H1 (cell line): ENCODE measurements around the gene HADHB. TPM values are rescaled to one million over a fixed set of nuclear protein-coding genes. Genes with fewer than 3 reads are reported as not detected.
A peak's percentile ranks its signal among the peaks of the same experiment; 100 is the strongest.

Source experiments
- CTCF ChIA-PET: fragments of 300-600 bp; sonication (Branson Sonifier 250); formaldehyde crosslinking; loops from one replicate; lab custom pipeline; 2021; ENCODE audit not compliant: partially characterized antibody; lab: Charles Lee
- POLR2A ChIA-PET: fragments of 300-600 bp; sonication (Branson Sonifier 250); formaldehyde crosslinking; loops from one replicate; lab custom pipeline; 2021; ENCODE audit warnings: inconsistent platforms; ENCODE audit not compliant: partially characterized antibody; lab: Charles Lee
- DNase-seq, 2 experiments: peaks; one replicate each; pipeline versions ENCODE4 v3.0.0 to v3.0.0-alpha.2; 2010 to 2022; ENCODE audit warnings: low spot score in 2 of 2, low read depth in 1 of 2, mixed read lengths in 1 of 2
- FAIRE-seq: peaks from 2 replicates; lab custom pipeline; 2011; peaks lifted over from hg19 to GRCh38; lab: Jason Lieb, UNC
- H2AFZ ChIP-seq: 2 replicates; pipeline ENCODE4 v1.8.1; 2012; ENCODE audit warnings: low read length, inconsistent platforms
- H2AK5ac ChIP-seq: 2 replicates; pipeline ENCODE4 v1.6.1; 2013; ENCODE audit warnings: low read depth, low read length
- H2BK120ac ChIP-seq: replicated peaks from 2 replicates; pipeline ENCODE3; 2013; ENCODE audit warnings: low read depth, low read length, inconsistent platforms
- H2BK12ac ChIP-seq: 2 replicates; pipeline ENCODE4 v1.6.1; 2013; ENCODE audit warnings: low read depth, low read length
- H2BK15ac ChIP-seq: 2 replicates; pipeline ENCODE4 v1.6.1; 2013; ENCODE audit warnings: low read length
- H2BK20ac ChIP-seq: 2 replicates; pipeline ENCODE4 v1.6.1; 2013; ENCODE audit warnings: low read length
- H2BK5ac ChIP-seq: 2 replicates; pipeline ENCODE4 v1.6.1; 2013; ENCODE audit warnings: low read depth, low read length
- H3K14ac ChIP-seq: 2 replicates; pipeline ENCODE4 v1.6.1; 2013; ENCODE audit warnings: inconsistent platforms; ENCODE audit not compliant: insufficient read length
- H3K18ac ChIP-seq: 2 replicates; pipeline ENCODE4 v1.6.1; 2013; ENCODE audit warnings: low read length; ENCODE audit errors: extremely low read depth
- H3K23ac ChIP-seq: 2 replicates; pipeline ENCODE4 v1.6.1; 2013; ENCODE audit warnings: inconsistent platforms; ENCODE audit not compliant: insufficient read length
- H3K23me2 ChIP-seq: 2 replicates; pipeline ENCODE4 v1.6.1; 2013; ENCODE audit warnings: low read depth, low read length
- H3K27ac ChIP-seq: 2 replicates; pipeline ENCODE4 v1.6.1; 2011; ENCODE audit warnings: low read depth, low read length, inconsistent platforms
- H3K27me3 ChIP-seq, 4 experiments: replicated peaks in 1 of 4; 1 replicate in 1 of 4; 2 replicates in 3 of 4; pipeline versions ENCODE4 v1.6.1 to v1.8.1; 2011 to 2013; ENCODE audit warnings: low read length in 3 of 4, mild to moderate bottlenecking in 3 of 4, inconsistent platforms in 2 of 4, mixed read lengths in 2 of 4, moderate library complexity in 1 of 4; ENCODE audit not compliant: control insufficient read depth in 3 of 4, insufficient read depth in 3 of 4; ENCODE audit errors: extremely low read depth in 1 of 4
- H3K36me3 ChIP-seq, 4 experiments: 2 replicates each; pipeline versions ENCODE4 v1.6.1 to v1.8.1; 2011 to 2013; ENCODE audit warnings: mild to moderate bottlenecking in 4 of 4, low read length in 3 of 4, moderate library complexity in 2 of 4, control low read depth in 1 of 4, inconsistent platforms in 1 of 4; ENCODE audit not compliant: insufficient read depth in 4 of 4, control insufficient read depth in 2 of 4
- H3K4ac ChIP-seq: replicated peaks from 2 replicates; pipeline ENCODE3; 2013; ENCODE audit warnings: low read length, low read depth, mixed read lengths, inconsistent platforms; ENCODE audit not compliant: insufficient read length
- H3K4me1 ChIP-seq, 4 experiments: replicated peaks in 1 of 4; 1 replicate in 1 of 4; 2 replicates in 3 of 4; pipeline versions ENCODE4 v1.6.1 to v1.8.1; 2011 to 2013; ENCODE audit warnings: low read length in 3 of 4, inconsistent platforms in 2 of 4, mixed read lengths in 1 of 4; ENCODE audit not compliant: insufficient read depth in 4 of 4, control insufficient read depth in 3 of 4
- H3K4me2 ChIP-seq, 2 experiments: 2 replicates each; pipeline versions ENCODE4 v1.6.1 to v1.8.1; 2011 to 2013; ENCODE audit warnings: low read depth in 2 of 2, low read length in 2 of 2, control low read depth in 1 of 2, inconsistent platforms in 1 of 2, mild to moderate bottlenecking in 1 of 2; ENCODE audit not compliant: insufficient read depth in 1 of 2
- H3K4me3 ChIP-seq, 4 experiments: fragments of 200-600, 300-600 bp in 1 of 4; sonication (generic), shearing (Covaris generic), sonication (Bioruptor Twin) in 1 of 4; 2 replicates each; pipeline versions ENCODE4 v1.5.1 to v1.8.1; 2011 to 2016; ENCODE audit warnings: low read length in 4 of 4, low read depth in 3 of 4, control low read depth in 2 of 4, inconsistent platforms in 2 of 4, mild to moderate bottlenecking in 2 of 4, mixed read lengths in 1 of 4, moderate library complexity in 1 of 4; ENCODE audit not compliant: insufficient read depth in 2 of 4; ENCODE audit errors: extremely low read depth in 1 of 4
- H3K56ac ChIP-seq: replicated peaks from 2 replicates; pipeline ENCODE3; 2013; ENCODE audit warnings: low read depth, mild to moderate bottlenecking, mixed read lengths, low read length, inconsistent platforms; ENCODE audit not compliant: insufficient read length
- H3K79me1 ChIP-seq: 2 replicates; pipeline ENCODE4 v1.6.1; 2013; ENCODE audit warnings: low read depth, low read length, control low read depth
- H3K79me2 ChIP-seq, 2 experiments: 2 replicates each; pipeline versions ENCODE4 v1.6.1 to v1.8.1; 2012 to 2013; ENCODE audit warnings: low read length in 2 of 2, mild to moderate bottlenecking in 2 of 2, inconsistent platforms in 1 of 2; ENCODE audit not compliant: insufficient read depth in 2 of 2, control insufficient read depth in 1 of 2
- H3K9ac ChIP-seq, 4 experiments: replicated peaks in 1 of 4; 1 replicate in 1 of 4; 2 replicates in 3 of 4; pipeline versions ENCODE4 v1.6.1 to v1.8.1; 2011 to 2013; ENCODE audit warnings: low read depth in 3 of 4, low read length in 3 of 4, control low read depth in 2 of 4, mild to moderate bottlenecking in 2 of 4, moderate library complexity in 2 of 4, inconsistent platforms in 1 of 4; ENCODE audit errors: extremely low read depth in 1 of 4
- H3K9me3 ChIP-seq, 2 experiments: 2 replicates each; pipeline versions ENCODE4 v1.6.1 to v1.8.1; 2012 to 2013; ENCODE audit warnings: mild to moderate bottlenecking in 2 of 2, moderate library complexity in 2 of 2, control low read depth in 1 of 2, inconsistent platforms in 1 of 2, low read depth in 1 of 2, low read length in 1 of 2, mixed read lengths in 1 of 2; ENCODE audit not compliant: insufficient read depth in 2 of 2
- H4K20me1 ChIP-seq, 2 experiments: replicated peaks in 1 of 2; 2 replicates each; pipeline versions ENCODE3 to v1.8.1; 2011 to 2013; ENCODE audit warnings: inconsistent platforms in 2 of 2, low read length in 2 of 2, mild to moderate bottlenecking in 1 of 2; ENCODE audit not compliant: insufficient read depth in 2 of 2, control insufficient read depth in 1 of 2
- H4K5ac ChIP-seq: 2 replicates; pipeline ENCODE4 v1.6.1; 2013; ENCODE audit warnings: low read length, low read depth, mixed read lengths, inconsistent platforms; ENCODE audit not compliant: insufficient read length
- H4K8ac ChIP-seq: 2 replicates; pipeline ENCODE4 v1.8.0; 2013; ENCODE audit warnings: mild to moderate bottlenecking, moderate library complexity, low read length, inconsistent platforms; ENCODE audit not compliant: insufficient read depth; ENCODE audit errors: extremely low read depth
- H4K91ac ChIP-seq: replicated peaks from 2 replicates; pipeline ENCODE3; 2013; ENCODE audit warnings: low read length, mixed read lengths, inconsistent platforms; ENCODE audit not compliant: insufficient read length
- BCL11A ChIP-seq, 2 experiments: IDR thresholded peaks; one replicate each; pipeline ENCODE4 v1.6.1; 2011; ENCODE audit warnings: low read depth in 2 of 2, low read length in 2 of 2, mild to moderate bottlenecking in 2 of 2
- RNF2 ChIP-seq: fragments of 200-900, 300-1000 bp; sonication (generic); IDR thresholded peaks from 2 replicates; pipeline ENCODE4 v1.7.1; 2016; ENCODE audit warnings: borderline replicate concordance, low read depth, mild to moderate bottlenecking, antibody characterized with exemption, low read length; ENCODE audit not compliant: poor library complexity, severe bottlenecking; ENCODE audit errors: missing control alignments
- SIRT6 ChIP-seq: IDR thresholded peaks from one replicate; pipeline ENCODE4 v1.7.1; 2012; ENCODE audit warnings: low read length, inconsistent platforms
- TEAD4 ChIP-seq: IDR thresholded peaks from 2 replicates; pipeline ENCODE4 v1.6.1; 2012; ENCODE audit warnings: low read depth, low read length, inconsistent platforms, mixed read lengths
- WGBS, 2 experiments: shearing (Covaris generic) in 1 of 2; methylation state at CpG; one replicate each; pipeline versions ENCODE4 v1.1.6 to v1.1.7; 2013 to 2015; ENCODE audit warnings: low lambda C conversion rate in 2 of 2, mixed read lengths in 2 of 2, inconsistent platforms in 1 of 2, low coverage in 1 of 2, missing lambda C conversion rate in 1 of 2; ENCODE audit not compliant: insufficient replicate concordance in 2 of 2, insufficient coverage in 1 of 2, insufficient read length in 1 of 2; ENCODE audit errors: extremely low coverage in 1 of 2, missing lambda C conversion rate in 1 of 2; 5-methylcytosine and 5-hydroxymethylcytosine counted together
- polyA plus RNA-seq, 7 experiments: library from polyadenylated mRNA; depleted of rRNA in 3 of 7; stranded (reverse) in 5 of 7; unstranded in 2 of 7; fragments of >200 nt in 5 of 7; fragments of 200-250 nt in 2 of 7; gene quantifications; 1 replicate in 5 of 7; 2 replicates in 1 of 7; 4 replicates in 1 of 7; pipeline versions ENCODE4 v1.2.1 to v1.2.3, GENCODE V29; 2011 to 2013; ENCODE audit warnings: missing spikeins in 2 of 7, mixed read lengths in 2 of 7
- total RNA-seq: library from RNA; stranded (reverse); fragmentation: NEBNext Ultra II Directional; extraction: Animal tissue kit (Norgen Biotek cat#: 25700); gene quantifications from 2 replicates; pipeline ENCODE4 v1.2.1, GENCODE V29; 2021

The HADHB gene
- total and polyA plus RNA-seq, 2 of the 8 experiments (the other 6 are each of a cell fraction or from before 2014, with no cell fraction given) = 47.7 to 52.3 TPM

DNA sequence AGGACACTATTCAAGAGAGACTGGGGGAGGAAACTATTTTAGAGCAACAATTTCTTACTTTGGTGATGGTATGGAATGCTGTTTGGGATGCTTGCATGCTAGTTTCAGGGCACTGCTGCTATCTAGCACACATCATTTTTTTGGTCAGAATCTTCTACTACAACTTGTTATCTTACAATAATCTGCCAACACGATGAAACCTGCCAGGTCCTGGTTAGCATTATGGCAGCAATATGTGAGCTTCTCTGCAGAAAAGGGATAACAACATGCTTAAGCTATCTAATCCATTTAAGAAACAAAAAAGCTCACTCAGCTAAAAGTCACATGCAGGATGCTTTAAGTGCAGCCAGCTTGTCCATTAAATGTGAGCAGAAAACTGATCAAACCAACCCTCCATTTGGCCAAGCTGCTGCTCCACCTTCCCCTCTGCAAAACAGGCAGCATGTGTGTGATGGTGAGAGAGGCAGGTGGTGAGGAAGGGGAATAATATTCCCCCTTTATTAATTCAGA, 41.7 kb upstream of the HADHB start:
- Histone ChIP-seq H3K27ac (no peak overlapping the region), H4K5ac (no peak overlapping the region), H3K4ac (no peak overlapping the region), H3K27me3 (no peaks in the 10 kb centered on the region), H2BK120ac (no peak overlapping the region), H3K18ac (no peak overlapping the region), H3K23ac (no peak overlapping the region), H4K8ac (no peak overlapping the region), H2BK15ac (no peak overlapping the region), H3K36me3 (peaks cover 0 to 49% (median 24%) of the 10 kb centered on the region in 4 experiments; a peak in 7 of 8 replicates), H3K79me2 (no peaks in the 10 kb centered on the region), H2AFZ (no peak overlapping the region), H3K23me2 (no peaks in the 10 kb centered on the region), H3K9ac (no peak overlapping the region), H2AK5ac (no peak overlapping the region), H2BK12ac (no peak overlapping the region), H2BK20ac (no peak overlapping the region), H3K4me3 (no peak overlapping the region), H3K14ac (no peak overlapping the region), H3K79me1 (no peaks in the 10 kb centered on the region), H3K4me2 (no peak overlapping the region), H4K20me1 (peaks cover 0 to 1% of the 10 kb centered on the region in 2 experiments), H3K56ac (no peak overlapping the region), H4K91ac (no peak overlapping the region), H3K4me1 (no peaks in the 10 kb centered on the region), H3K9me3 (no peaks in the 10 kb centered on the region), H2BK5ac (no peak overlapping the region)
- no peak for FAIRE-seq
- peak in 1 of 2 experiments; percentile 27 for DNase-seq
- CTCF ChIA-PET = interaction anchor here (0.5 to 1.0 kb wide), 3 partner anchors 11 to 35 kb away, joined by 3 read pairs; no protein-coding TSS in a partner anchor
- POLR2A ChIA-PET = no interaction called here
- WGBS, 2 experiments = 86% methylated on average over 1 of the region's 1 CpG; no CpG with 5 or more reads in 1 of the 2 experiments
- no peak for TF ChIP-seq RNF2
- no peak for TF ChIP-seq TEAD4
- TF ChIP-seq BCL11A (IDR thresholded peaks at IDR 0.05; ENCODE audit: low read depth in 2 of 2, low read length in 2 of 2) = no peak
- no peak for TF ChIP-seq SIRT6
